ENCODE measurements around the gene ATF6. TPM values are rescaled to one million over a fixed set of nuclear protein-coding genes. Genes with fewer than 3 reads are reported as not detected.

ATF6 gene
- total RNA-seq, 1 experiment from 2014 or later: 16.4 TPM

DNA sequence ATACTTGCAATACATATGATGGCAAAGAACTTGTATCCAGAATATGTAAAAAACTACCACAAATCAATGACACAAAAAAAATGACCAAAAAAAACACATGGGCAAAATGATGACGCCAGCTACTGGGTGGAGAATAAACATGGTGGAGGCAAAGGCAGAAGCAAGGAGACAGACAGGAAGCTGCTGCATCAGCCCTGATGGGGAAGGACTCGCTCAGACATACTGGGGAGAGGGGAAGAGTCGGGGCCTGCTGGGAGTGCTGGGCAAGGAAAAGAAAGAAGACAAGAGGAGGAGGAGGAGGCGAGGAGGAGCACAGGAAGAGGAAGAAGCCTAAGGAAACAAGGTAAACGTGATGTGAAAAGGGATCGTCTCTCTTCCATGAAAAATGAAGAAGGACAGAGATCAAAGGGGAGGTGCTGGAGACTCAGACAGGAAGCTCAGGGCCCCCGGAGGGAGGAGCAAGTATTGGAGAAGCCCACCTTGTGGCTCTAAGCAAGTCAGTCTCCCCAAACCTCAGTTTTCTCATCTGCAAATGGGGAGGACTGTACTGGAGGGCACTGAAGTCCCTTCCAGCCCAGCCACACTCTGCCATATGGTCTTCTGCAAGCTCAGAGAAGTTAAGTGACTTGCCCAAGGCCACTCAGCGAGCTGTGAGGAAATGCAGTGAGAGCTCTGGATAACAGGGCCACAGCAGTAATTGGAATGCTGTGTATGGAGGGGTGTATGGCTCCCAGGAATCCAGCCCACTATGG lies 233.4 kb downstream of the ATF6 start:
- peaks cover 12% of the 10 kb centered on the region; the same call in 1 of the 2 replicates for H3K4me1 ChIP-seq (ENCODE audit: control insufficient read depth, insufficient read depth, low read length)
- no peak overlapping the region for H3K4me3 ChIP-seq (ENCODE audit: low read depth in 2 of 2, low read length in 2 of 2)
- in situ Hi-C loops (cut with HindIII; ENCODE audit: low pct_unique_long_range_greater_than_20kb, low sequenced_read_pairs) (no loop called here), intact Hi-C loops (cut with micrococcal nuclease; ENCODE audit: unreplicated experiment) (no loop called here)
- H3K27me3 ChIP-seq (ENCODE audit: control insufficient read depth, insufficient read depth, low read length): no peaks in the 10 kb centered on the region; the same call in 1 of the 2 replicates
- ChIA-PET POLR2A (no interaction called here), CTCF (no interaction called here)
- H3K27ac ChIP-seq (ENCODE audit: low read length): no peak overlapping the region
- DNase-seq (ENCODE audit: low read depth, low spot score): no peak
- ATAC-seq: no peak
- BruUV-seq (replicated peaks): no TSS peak
- TF ChIP-seq SIN3A (IDR thresholded peaks at IDR 0.05; ENCODE audit: borderline replicate concordance, insufficient read depth, low read depth, low read length) (no peak), TCF7L2 (IDR thresholded peaks at IDR 0.05; ENCODE audit: low read depth, low read length) (no peak), POLR2AphosphoS5 (IDR thresholded peaks at IDR 0.05; ENCODE audit: low read depth, low read length) (no peak)
- TF ChIP-seq, protein P1, sequence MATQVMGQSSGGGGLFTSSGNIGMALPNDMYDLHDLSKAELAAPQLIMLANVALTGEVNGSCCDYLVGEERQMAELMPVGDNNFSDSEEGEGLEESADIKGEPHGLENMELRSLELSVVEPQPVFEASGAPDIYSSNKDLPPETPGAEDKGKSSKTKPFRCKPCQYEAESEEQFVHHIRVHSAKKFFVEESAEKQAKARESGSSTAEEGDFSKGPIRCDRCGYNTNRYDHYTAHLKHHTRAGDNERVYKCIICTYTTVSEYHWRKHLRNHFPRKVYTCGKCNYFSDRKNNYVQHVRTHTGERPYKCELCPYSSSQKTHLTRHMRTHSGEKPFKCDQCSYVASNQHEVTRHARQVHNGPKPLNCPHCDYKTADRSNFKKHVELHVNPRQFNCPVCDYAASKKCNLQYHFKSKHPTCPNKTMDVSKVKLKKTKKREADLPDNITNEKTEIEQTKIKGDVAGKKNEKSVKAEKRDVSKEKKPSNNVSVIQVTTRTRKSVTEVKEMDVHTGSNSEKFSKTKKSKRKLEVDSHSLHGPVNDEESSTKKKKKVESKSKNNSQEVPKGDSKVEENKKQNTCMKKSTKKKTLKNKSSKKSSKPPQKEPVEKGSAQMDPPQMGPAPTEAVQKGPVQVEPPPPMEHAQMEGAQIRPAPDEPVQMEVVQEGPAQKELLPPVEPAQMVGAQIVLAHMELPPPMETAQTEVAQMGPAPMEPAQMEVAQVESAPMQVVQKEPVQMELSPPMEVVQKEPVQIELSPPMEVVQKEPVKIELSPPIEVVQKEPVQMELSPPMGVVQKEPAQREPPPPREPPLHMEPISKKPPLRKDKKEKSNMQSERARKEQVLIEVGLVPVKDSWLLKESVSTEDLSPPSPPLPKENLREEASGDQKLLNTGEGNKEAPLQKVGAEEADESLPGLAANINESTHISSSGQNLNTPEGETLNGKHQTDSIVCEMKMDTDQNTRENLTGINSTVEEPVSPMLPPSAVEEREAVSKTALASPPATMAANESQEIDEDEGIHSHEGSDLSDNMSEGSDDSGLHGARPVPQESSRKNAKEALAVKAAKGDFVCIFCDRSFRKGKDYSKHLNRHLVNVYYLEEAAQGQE (IDR thresholded peaks at IDR 0.05; ENCODE audit: insufficient read depth in 1 of 2, low read depth in 2 of 2, low read length in 1 of 2): no peak
- TF ChIP-seq, protein P2, sequence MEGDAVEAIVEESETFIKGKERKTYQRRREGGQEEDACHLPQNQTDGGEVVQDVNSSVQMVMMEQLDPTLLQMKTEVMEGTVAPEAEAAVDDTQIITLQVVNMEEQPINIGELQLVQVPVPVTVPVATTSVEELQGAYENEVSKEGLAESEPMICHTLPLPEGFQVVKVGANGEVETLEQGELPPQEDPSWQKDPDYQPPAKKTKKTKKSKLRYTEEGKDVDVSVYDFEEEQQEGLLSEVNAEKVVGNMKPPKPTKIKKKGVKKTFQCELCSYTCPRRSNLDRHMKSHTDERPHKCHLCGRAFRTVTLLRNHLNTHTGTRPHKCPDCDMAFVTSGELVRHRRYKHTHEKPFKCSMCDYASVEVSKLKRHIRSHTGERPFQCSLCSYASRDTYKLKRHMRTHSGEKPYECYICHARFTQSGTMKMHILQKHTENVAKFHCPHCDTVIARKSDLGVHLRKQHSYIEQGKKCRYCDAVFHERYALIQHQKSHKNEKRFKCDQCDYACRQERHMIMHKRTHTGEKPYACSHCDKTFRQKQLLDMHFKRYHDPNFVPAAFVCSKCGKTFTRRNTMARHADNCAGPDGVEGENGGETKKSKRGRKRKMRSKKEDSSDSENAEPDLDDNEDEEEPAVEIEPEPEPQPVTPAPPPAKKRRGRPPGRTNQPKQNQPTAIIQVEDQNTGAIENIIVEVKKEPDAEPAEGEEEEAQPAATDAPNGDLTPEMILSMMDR (IDR thresholded peaks at IDR 0.05): no peak
- H3K9me3 ChIP-seq (ENCODE audit: control insufficient read depth, insufficient read depth, low read depth, low read length): no peaks in the 10 kb centered on the region
- no peaks in the 10 kb centered on the region for H3K36me3 ChIP-seq (ENCODE audit: control insufficient read depth, insufficient read depth, low read length)

DNA sequence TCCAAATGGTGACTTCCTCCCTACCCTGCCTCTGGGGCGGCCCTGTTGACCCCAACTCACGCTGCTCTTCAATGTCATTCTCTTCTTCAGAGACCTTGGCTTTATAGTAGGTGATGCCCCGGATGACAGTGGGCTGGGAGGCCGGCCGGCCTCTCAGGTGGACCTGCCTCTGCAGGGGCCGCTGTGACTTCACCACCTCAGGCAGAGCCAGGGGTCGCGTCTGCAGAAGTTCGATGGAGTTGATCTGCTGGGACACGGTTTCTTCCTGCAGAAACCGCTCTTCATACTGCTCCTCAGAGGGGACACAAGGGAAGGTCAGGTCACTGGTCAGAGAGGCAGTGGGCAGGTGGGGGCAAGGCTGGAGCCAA lies 233.9 kb downstream of the ATF6 start:
- intact Hi-C loops (cut with micrococcal nuclease; ENCODE audit: unreplicated experiment) (no loop called here), in situ Hi-C loops (cut with HindIII; ENCODE audit: low pct_unique_long_range_greater_than_20kb, low sequenced_read_pairs) (no loop called here)
- CTCF ChIA-PET: no interaction called here
- TF ChIP-seq SIN3A (IDR thresholded peaks at IDR 0.05; ENCODE audit: borderline replicate concordance, insufficient read depth, low read depth, low read length): no peak
- TF ChIP-seq, protein P2 (IDR thresholded peaks at IDR 0.05): no peak
- TF ChIP-seq TCF7L2 (IDR thresholded peaks at IDR 0.05; ENCODE audit: low read depth, low read length): no peak
- TF ChIP-seq, protein P1 (IDR thresholded peaks at IDR 0.05; ENCODE audit: insufficient read depth in 1 of 2, low read depth in 2 of 2, low read length in 1 of 2): no peak
- BruUV-seq (replicated peaks): no TSS peak
- peaks cover 12% of the 10 kb centered on the region; the same call in 1 of the 2 replicates for H3K4me1 ChIP-seq (ENCODE audit: control insufficient read depth, insufficient read depth, low read length)
- H3K36me3 ChIP-seq (ENCODE audit: control insufficient read depth, insufficient read depth, low read length): no peaks in the 10 kb centered on the region
- H3K27ac ChIP-seq (ENCODE audit: low read length): no peak overlapping the region
- H3K9me3 ChIP-seq (ENCODE audit: control insufficient read depth, insufficient read depth, low read depth, low read length): no peaks in the 10 kb centered on the region
- no peak overlapping the region for H3K4me3 ChIP-seq (ENCODE audit: low read depth in 2 of 2, low read length in 2 of 2)
- DNase-seq (ENCODE audit: low read depth, low spot score): no peak
- no peaks in the 10 kb centered on the region; the same call in 1 of the 2 replicates for H3K27me3 ChIP-seq (ENCODE audit: control insufficient read depth, insufficient read depth, low read length)
- POLR2A ChIA-PET: no interaction called here
- ATAC-seq: no peak

All from Panc1 (cell line).